A204.1 (cell line): Measurements from ENCODE around the gene DPH1.

ENCODE experiments used
- FAIRE-seq: peaks from 2 replicates; lab custom pipeline; 2012; peaks lifted over from hg19 to GRCh38; lab: Jason Lieb, UNC

DPH1 gene

GRCh38 chr17:2082003-2082781 lies 52.2 kb downstream of the DPH1 start:
- no peak for FAIRE-seq

- no peak for FAIRE-seq
These were observed 53.7 kb downstream of the DPH1 start for GRCh38 chr17:2083613-2084035.

DNA sequence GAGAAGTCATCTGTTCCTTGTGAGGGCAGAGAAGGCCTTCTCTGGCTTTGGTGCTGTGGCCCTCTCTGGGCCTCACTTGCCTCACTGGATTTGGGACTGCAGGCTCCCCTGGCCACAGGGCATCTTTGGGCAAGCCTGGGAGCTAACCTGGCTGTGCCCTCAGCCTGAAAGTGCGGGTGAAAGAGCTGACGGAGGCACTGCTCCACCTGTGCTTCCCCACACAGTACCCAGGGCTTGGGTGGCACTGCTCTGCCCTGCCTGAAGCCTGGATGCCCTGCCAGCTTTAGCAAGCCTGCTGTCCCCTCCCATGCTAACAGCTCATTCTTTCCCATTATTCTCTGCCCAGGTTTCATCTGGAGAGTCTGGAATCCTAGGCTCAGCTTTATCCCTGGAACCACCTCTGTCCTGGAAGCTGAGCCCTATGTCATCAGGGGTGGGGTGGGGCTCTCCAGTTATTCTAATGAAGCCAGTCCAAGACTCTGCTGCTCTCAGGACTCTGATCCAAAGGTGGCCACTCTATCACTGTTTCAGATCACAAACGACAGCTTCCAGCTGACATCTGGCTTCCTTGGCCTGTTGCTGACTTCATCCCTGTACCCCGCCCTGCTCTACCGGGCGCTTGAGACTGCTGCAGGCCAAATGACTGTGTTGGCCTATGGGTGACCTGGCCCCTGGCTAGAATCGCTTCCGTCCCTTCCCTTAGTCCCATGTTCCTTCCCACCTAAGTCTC lies 54.2 kb downstream of the DPH1 start:
- FAIRE-seq = no peak

GRCh38 chr17:2084766-2085647 lies 55.1 kb downstream of the DPH1 start:
- no peak for FAIRE-seq

GRCh38 chr17:2085648-2085949 lies 55.6 kb downstream of the DPH1 start:
- no peak for FAIRE-seq

DNA sequence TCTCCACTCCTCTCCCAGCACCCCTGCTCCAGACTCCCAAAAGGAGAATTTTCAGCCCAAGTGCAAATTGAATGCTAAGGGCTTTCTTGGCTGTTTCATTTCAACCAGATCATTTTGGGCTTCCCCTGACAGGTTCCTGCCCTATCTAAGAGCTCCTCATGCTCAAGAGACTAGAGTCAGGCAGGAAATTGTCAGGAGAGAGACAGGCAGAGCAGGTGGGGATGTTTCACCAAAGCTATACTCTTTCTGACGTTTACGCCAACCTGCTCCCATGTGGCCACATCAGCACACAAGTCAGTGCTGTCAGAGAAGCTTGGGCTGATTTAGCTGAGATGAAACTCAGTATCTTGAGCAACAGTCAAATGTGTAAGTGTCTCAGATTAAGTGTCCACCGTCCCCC lies 56.4 kb downstream of the DPH1 start:
- FAIRE-seq = no peak

- no peak for FAIRE-seq
These were observed 57.8 kb downstream of the DPH1 start for GRCh38 chr17:2087597-2088211.

DNA sequence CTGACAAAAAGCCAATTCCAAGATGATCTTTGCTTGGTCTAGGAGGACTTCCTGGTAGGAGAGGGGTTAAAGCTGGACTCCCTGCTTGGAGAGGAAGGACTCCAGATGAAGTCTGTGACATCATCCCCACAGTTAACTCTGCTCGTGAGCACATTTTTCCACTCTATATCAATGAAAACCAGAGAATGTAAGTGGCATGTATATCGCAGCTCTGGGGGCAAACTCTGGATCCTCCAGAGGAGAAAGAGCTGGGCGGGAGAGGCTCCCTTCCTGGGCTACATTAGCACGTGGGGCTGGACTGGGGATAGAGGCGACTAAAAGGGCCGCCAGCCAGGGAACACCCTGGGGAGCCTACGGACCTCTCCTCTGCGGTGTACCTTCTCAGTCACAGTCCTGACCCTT lies 59.1 kb downstream of the DPH1 start:
- FAIRE-seq = no peak

GRCh38 chr17:2090210-2090641 lies 60.3 kb downstream of the DPH1 start:
- FAIRE-seq = no peak

DNA sequence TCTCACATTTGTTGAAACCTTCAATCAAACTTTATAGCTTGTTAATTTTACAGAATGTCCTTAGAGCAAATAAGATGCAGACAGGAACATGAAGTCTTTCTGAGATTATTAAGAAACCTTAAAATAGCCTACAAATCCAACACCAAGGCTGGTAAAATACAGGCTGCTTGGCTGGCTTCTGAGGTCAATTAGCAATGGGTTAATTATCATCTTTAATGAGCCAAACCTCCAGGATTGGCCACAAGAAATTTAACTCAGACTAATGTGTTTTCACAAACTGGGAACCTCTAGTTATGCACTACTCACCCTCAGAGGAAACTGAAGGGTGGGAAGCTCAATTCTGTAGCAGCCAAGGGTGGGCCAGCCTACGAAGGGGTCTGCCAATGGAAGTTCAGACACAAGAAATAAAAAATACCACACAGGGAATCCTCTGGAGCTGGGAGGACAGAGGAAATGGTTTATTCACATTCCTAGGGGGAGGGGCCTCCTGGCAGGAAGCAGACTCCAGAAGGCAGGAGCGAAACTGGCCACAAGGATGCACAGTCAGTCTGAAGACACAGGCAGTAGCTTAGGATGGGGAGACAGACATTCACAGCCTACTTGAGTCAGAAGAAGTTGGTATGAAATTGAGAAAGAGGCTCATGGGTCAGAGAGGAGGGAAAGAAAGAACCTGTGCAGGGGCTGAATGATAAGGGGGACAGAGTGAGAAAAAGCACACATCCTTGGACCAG lies 61.0 kb downstream of the DPH1 start:
- FAIRE-seq = no peak

GRCh38 chr17:2092253-2092652 lies 62.3 kb downstream of the DPH1 start:
- FAIRE-seq = no peak

DNA sequence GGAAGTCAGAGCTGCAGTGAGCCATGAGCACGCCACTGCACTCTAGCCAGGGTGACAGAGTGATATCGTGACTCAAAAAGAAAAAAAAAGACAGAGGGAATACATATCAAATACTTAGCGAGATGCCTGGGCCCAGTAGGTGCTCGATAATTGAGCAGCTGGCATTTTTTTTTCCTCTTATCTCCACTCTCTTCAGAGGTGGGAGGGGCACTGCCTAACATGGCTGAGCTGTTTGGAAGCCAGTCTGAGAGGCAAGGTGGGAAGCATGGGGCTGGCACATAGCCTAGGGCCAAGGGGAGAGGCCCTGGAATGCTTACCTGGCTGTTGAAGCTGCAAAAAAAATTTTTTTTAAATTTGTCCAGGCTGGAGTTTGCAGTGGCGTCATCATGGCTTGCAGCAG lies 63.4 kb downstream of the DPH1 start:
- FAIRE-seq = no peak
